Forelimb muscle (tissue), 1 donor: Measurements from ENCODE around the gene SPCS1. TPM values are rescaled to one million over a fixed set of nuclear protein-coding genes. Genes with fewer than 3 reads are reported as not detected.
A peak's percentile ranks its signal among the peaks of the same experiment; 100 is the strongest.
"Not testable (repeated sequence)": the region's sequence is repeated elsewhere in the genome, so short reads cannot be mapped to it uniquely, and the experiment has no call there.

Experiments
- DNase-seq: peaks from one replicate; pipeline ENCODE4 v3.0.0-alpha.2; 2013; ENCODE audit warnings: low read depth
- polyA plus RNA-seq: library from polyadenylated mRNA; unstranded; fragments of 120-200 nt; gene quantifications from one replicate; pipeline ENCODE4 v1.2.1, GENCODE V29; 2013; ENCODE audit not compliant: insufficient read length

SPCS1 gene
- 76.5 TPM for polyA plus RNA-seq

GRCh38 chr3:52705688-52706686 lies at the start of gene SPCS1, which contains the start of gene GLT8D1:
Gene SPCS1, plus strand, starts transcription at chr3:52706106. Its CDS starts 141 bp downstream, at chr3:52706247.
Gene GLT8D1, minus strand, starts transcription at chr3:52705791. Its CDS starts 5,331 bp downstream, at chr3:52700460.
- no peak for DNase-seq

- no peak for DNase-seq
Observed at GRCh38 chr3:52660046-52660445, 45.9 kb upstream of the SPCS1 start.

GRCh38 chr3:52663098-52663497 lies 42.8 kb upstream of the SPCS1 start:
- no peak for DNase-seq

- no peak for DNase-seq
Observed at GRCh38 chr3:52670621-52671521, 35.0 kb upstream of the SPCS1 start.

GRCh38 chr3:52671676-52672075 lies 34.2 kb upstream of the SPCS1 start:
- DNase-seq = no peak

GRCh38 chr3:52676201-52676600 lies 29.7 kb upstream of the SPCS1 start:
- not testable (repeated sequence) for DNase-seq

- DNase-seq = no peak
Observed at GRCh38 chr3:52678265-52679198, 27.4 kb upstream of the SPCS1 start.

- DNase-seq = no peak
Observed at GRCh38 chr3:52679199-52679538, 26.7 kb upstream of the SPCS1 start.

- DNase-seq = no peak
Observed at GRCh38 chr3:52679811-52680210, 26.1 kb upstream of the SPCS1 start.

GRCh38 chr3:52681596-52681995 lies 24.3 kb upstream of the SPCS1 start:
- DNase-seq = no peak

- DNase-seq = no peak
Observed at GRCh38 chr3:52682016-52682415, 23.9 kb upstream of the SPCS1 start.

GRCh38 chr3:52683611-52684010 lies 22.3 kb upstream of the SPCS1 start:
- no peak for DNase-seq

GRCh38 chr3:52684184-52684583 lies 21.7 kb upstream of the SPCS1 start:
- no peak for DNase-seq

- DNase-seq = no peak
Observed at GRCh38 chr3:52685285-52685708, 20.6 kb upstream of the SPCS1 start.

GRCh38 chr3:52685709-52686691 lies 19.9 kb upstream of the SPCS1 start, which contains the start of the genes GNL3 and PBRM1:
Gene GNL3, plus strand, starts transcription at chr3:52686032. Its CDS starts 61 bp downstream, at chr3:52686093.
Gene PBRM1, minus strand, starts transcription at chr3:52685913.
- peak; percentile 95 for DNase-seq

- no peak for DNase-seq
Observed at GRCh38 chr3:52688266-52688665, 17.6 kb upstream of the SPCS1 start.

GRCh38 chr3:52689151-52689550 lies 16.8 kb upstream of the SPCS1 start:
- no peak for DNase-seq

- no peak for DNase-seq
Observed at GRCh38 chr3:52690560-52690959, 15.3 kb upstream of the SPCS1 start.

- DNase-seq = no peak
Observed at GRCh38 chr3:52693071-52693470, 12.8 kb upstream of the SPCS1 start.
